ENCODE data around the gene SCOC. TPM values are rescaled to one million over a fixed set of nuclear protein-coding genes. Genes with fewer than 3 reads are reported as not detected.

The SCOC gene
- total and polyA plus RNA-seq, 2 of the 13 experiments (the other 11 are each of a cell fraction or from before 2014, with no cell fraction given): 43.8 to 65.2 TPM

- TF ChIP-seq TCF7L2 (IDR thresholded peaks at IDR 0.05; ENCODE audit: low read depth, low read length) (no peak), FOXA1 (IDR thresholded peaks at IDR 0.05) (no peak), FOXA1 (CRISPR knock-in tag; IDR thresholded peaks at IDR 0.05) (no peak), ZNF12 (CRISPR knock-in tag; IDR thresholded peaks at IDR 0.05) (no peak; the same call in 1 of the 2 replicates), ZNF280B (CRISPR knock-in tag; IDR thresholded peaks at IDR 0.05; ENCODE audit: borderline replicate concordance) (peak; percentile 78; the same call in 1 of the 2 replicates), XRCC5 (optimal IDR thresholded peaks at IDR 0.05; ENCODE audit: low read length) (peak; percentile 31), MTF2 (CRISPR knock-in tag; IDR thresholded peaks at IDR 0.05; ENCODE audit: borderline replicate concordance) (peak; percentile 95; the same call in 1 of the 2 replicates), MIXL1 (CRISPR knock-in tag; IDR thresholded peaks at IDR 0.05) (no peak), E2F5 (CRISPR knock-in tag; conservative IDR thresholded peaks at IDR 0.05) (0 out of 2 replicates have a peak, but pooled peaks have one; percentile 27), KDM2A (CRISPR knock-in tag; IDR thresholded peaks at IDR 0.05; ENCODE audit: borderline replicate concordance, low read depth) (peak; percentile 76), ZNF34 (CRISPR knock-in tag; IDR thresholded peaks at IDR 0.05; ENCODE audit: borderline replicate concordance) (peak; percentile 74; the same call in 1 of the 2 replicates), ARID2 (CRISPR knock-in tag; IDR thresholded peaks at IDR 0.05; ENCODE audit: borderline replicate concordance) (0 out of 2 replicates have a peak, but pooled peaks have one; percentile 71), ZNF713 (CRISPR knock-in tag; IDR thresholded peaks at IDR 0.05) (no peak), GPN1 (CRISPR knock-in tag; IDR thresholded peaks at IDR 0.05; ENCODE audit: borderline replicate concordance) (no peak), KLF13 (CRISPR knock-in tag; IDR thresholded peaks at IDR 0.05) (no peak), DMTF1 (CRISPR knock-in tag; IDR thresholded peaks at IDR 0.05) (no peak), CTCF (CRISPR knock-in tag; IDR thresholded peaks at IDR 0.05) (peak; percentile 86), MED13 (CRISPR knock-in tag; IDR thresholded peaks at IDR 0.05) (peak; percentile 5; the same call in 1 of the 2 replicates), KAT2B (IDR thresholded peaks at IDR 0.05; ENCODE audit: borderline replicate concordance, low read depth, low read length) (no peak), ZNF354B (CRISPR knock-in tag; IDR thresholded peaks at IDR 0.05) (no peak), ELK4 (CRISPR knock-in tag; IDR thresholded peaks at IDR 0.05; ENCODE audit: borderline replicate concordance) (no peak), RFXAP (CRISPR knock-in tag; IDR thresholded peaks at IDR 0.05; ENCODE audit: borderline replicate concordance) (peak; percentile 50; the same call in 1 of the 2 replicates), TEAD2 (CRISPR knock-in tag; IDR thresholded peaks at IDR 0.05) (peak; percentile 74; the same call in 1 of the 2 replicates)
These were observed 53.9 kb downstream of the SCOC start, which contains the start of gene CLGN (continued) for GRCh38 chr4:140427106-140427918.
